Fibroblast of lung (primary cell): ENCODE measurements around the gene RNU6-9.

Experiments
- EZH2 ChIP-seq: IDR thresholded peaks from 2 replicates; pipeline ENCODE4 v1.5.1; 2012; ENCODE audit warnings: low read length, control low read depth, mild to moderate bottlenecking; ENCODE audit errors: missing control alignments
- TF ChIP-seq, protein P1 (sequence below), 2 donors: IDR thresholded peaks in 1 of 2; conservative IDR thresholded peaks in 1 of 2; 1 replicate in 1 of 2; 2 replicates in 1 of 2; pipeline ENCODE4 v1.5.1; 2011 to 2012; ENCODE audit warnings: low read length in 2 of 2, control low read depth in 1 of 2, inconsistent platforms in 1 of 2, low read depth in 1 of 2, mild to moderate bottlenecking in 1 of 2

GRCh38 chr19:902446-903226, 9.4 kb downstream of the RNU6-9 start:
- TF ChIP-seq, protein P1, sequence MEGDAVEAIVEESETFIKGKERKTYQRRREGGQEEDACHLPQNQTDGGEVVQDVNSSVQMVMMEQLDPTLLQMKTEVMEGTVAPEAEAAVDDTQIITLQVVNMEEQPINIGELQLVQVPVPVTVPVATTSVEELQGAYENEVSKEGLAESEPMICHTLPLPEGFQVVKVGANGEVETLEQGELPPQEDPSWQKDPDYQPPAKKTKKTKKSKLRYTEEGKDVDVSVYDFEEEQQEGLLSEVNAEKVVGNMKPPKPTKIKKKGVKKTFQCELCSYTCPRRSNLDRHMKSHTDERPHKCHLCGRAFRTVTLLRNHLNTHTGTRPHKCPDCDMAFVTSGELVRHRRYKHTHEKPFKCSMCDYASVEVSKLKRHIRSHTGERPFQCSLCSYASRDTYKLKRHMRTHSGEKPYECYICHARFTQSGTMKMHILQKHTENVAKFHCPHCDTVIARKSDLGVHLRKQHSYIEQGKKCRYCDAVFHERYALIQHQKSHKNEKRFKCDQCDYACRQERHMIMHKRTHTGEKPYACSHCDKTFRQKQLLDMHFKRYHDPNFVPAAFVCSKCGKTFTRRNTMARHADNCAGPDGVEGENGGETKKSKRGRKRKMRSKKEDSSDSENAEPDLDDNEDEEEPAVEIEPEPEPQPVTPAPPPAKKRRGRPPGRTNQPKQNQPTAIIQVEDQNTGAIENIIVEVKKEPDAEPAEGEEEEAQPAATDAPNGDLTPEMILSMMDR (conservative IDR thresholded peaks at IDR 0.05 in 1 of 2, IDR thresholded peaks at IDR 0.05 in 1 of 2; ENCODE audit: low read depth in 1 of 2, low read length in 2 of 2): no peak
- no peak for TF ChIP-seq EZH2
